GM18526 (cell line): ENCODE data around the gene XAGE2.

Source experiments
- POLR2A ChIP-seq: IDR thresholded peaks from 3 replicates; pipeline ENCODE4 v1.6.1; 2011; ENCODE audit not compliant: insufficient read length; ENCODE audit errors: extremely low read depth

The XAGE2 gene, protein sequence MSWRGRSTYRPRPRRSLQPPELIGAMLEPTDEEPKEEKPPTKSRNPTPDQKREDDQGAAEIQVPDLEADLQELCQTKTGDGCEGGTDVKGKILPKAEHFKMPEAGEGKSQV

DNA sequence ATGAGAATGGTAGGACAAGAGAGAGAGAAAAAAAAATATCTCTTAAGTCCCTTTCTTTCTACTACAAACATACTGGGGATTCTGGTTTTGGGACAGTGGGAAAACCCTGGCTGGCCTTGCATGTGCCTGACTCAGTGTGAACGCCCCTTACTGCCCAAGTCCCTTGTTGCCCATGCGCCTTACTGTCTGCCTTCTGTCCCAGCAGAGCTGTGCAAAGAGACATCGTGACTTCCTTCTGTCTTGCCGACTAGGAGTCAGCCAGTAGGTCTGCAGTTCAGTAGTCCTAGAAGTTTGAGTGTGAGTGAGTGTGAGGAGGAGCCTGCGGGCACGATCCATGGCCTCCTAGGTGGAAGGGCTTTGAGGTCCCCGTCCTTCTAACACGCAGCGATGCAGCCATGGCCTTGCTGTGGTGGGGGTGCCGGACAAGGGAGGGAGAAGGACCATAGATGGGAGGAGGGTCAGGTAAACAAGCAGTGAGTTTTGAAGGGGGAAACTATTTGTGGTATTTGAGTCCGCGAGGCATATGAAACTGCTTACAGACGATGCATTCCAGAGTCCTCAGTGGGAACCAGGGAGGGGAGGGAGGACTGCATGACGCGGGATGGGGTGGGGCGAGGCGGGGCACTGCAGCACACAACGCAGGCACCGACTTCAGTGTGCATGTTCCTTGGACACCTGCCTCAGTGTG lies at the start of gene XAGE2:
Gene XAGE2, plus strand, starts transcription at position 654 of the 688 bp plus-strand sequence. CDS start 994 bp downstream, outside the sequence.
- no peak for TF ChIP-seq POLR2A

DNA sequence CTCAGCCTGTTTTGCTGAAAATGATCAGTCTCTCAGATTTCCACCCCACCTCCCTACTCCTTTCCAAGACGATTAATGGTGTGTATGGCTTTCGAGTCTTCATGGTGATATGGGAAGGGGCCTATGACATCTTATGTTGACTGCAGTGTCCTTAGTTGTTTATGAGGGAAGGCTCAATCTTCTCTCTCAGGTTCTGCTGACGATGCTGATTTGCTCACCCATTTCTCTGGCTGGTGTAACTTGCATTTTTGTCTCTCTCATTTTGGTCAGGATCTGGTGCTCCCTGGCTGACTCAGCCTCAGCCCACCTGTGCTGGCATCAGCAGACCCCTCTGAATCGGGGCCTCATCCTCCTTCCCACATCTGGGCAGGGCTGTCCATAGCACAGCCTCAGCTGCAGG lies 31.4 kb upstream of the XAGE2 start:
- no peak for TF ChIP-seq POLR2A

DNA sequence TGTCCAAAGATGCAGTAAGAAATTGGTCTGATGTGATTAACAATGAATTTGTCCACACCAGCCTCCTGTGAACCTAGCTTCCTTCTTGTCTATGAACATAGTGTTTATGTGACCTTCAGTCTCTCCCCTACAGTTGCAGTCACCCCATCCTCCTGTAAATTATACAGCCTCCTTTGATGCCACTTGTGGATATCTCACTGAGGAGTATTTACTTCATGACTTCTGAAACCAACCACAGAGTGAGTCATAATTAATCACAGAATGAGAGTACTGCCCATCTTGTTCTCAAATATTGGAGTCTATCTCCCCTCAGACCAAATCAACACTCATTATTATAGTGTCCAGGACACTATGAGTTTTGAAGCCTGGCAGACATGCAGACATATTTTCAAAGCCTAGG lies 27.3 kb upstream of the XAGE2 start:
- TF ChIP-seq POLR2A: no peak

DNA sequence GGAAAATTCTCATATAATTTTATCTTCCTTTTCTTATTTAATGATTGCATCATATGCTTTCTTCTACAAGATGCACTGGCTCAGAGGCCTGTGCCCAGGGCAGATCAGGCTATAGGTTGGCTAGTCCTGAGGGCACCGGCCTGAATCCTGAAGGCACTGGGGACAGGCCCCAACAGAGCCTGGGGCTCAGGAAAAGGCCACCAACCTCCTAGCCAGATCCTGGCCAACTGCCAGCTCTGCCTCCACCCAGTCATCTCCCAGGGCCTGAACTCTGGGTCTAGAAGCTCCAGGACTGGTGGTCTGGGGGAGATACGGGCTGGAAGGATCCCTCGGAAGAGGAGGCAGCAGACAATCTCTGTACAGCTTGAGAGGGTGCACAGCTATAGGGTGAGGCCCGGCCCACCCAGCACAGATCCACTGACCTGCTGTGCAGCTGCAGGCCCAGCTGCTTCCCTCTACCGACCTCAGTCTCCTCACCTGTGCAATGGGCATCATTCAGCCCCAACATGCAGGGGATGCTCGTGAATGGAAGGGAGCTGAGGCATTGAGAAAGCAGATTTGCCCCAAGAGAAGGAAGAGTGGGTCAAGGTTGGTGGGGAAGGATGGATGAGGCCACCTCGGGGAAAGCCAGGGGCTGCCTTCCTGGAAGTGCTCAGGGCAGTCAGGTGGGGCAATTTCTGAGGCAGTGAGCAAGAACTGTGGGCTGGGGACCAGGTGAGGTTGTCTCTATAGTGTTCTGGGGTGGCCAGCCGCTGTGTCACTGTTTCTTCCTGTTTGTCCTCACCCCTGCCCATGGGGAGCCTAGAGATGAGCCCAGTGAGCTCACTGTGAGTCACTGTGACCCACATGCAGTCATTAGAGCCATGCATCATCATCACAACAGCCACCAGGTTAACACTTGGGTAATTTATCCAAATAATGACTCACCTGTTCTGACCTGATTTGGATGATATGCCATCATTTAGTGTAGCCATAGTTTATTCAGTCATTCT lies 22.4 kb upstream of the XAGE2 start:
- TF ChIP-seq POLR2A: no peak

DNA sequence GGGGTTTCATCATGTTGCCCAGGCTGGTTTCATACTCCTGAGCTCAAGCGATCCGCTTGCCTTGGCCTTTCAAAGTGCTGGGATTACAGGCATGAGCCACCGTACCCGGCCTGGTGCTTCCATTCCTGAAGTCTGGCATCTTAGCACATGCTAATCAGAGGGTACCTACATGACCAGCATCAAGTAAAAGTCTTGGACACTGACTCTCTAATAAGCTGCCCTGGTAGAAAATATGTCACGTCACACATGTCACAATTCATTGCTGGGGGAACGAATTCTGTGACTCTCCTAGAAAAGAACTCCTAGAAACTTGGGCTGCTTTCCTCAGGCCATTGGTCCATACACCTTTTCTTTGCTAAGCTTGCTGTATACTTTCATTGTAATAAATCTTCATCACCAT lies 19.1 kb upstream of the XAGE2 start:
- TF ChIP-seq POLR2A: no peak

DNA sequence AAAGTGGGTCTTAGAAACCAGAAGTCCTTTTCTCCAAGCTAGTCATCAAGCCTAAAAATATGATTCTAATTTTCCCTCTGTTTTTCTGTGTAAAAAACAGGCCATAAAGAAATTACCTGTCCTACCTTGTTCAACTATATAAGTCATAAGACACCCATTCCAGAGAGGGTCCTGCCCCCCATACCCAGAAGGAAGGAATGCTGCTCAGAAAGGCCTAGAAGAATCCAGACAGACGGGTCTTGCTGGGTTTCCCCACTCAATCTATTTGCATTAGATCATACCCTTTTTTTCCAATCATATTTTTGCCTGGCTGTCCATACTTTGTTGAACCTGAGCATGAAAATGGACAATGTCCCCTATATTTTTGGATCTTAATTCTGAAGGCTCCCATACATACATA lies 16.3 kb upstream of the XAGE2 start:
- no peak for TF ChIP-seq POLR2A

DNA sequence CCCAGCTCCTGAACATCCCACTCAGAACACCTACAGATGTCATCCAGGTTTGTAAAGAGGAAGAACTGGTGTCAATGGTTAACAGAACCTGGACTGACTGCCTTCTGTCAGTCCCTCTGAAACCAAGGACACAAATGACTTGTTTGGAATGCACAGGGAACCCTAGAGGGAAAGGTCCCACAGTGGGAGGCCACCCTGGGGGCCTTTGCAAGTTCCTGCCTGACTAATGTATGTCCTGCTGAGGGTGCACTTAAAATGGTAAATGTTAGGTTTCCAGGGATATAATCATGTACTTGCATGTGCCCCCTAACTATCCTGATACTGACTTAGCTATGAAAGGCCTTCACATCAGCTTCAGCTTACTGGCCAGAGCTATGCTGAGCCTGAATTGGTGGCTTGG lies 15.0 kb upstream of the XAGE2 start:
- TF ChIP-seq POLR2A: no peak

DNA sequence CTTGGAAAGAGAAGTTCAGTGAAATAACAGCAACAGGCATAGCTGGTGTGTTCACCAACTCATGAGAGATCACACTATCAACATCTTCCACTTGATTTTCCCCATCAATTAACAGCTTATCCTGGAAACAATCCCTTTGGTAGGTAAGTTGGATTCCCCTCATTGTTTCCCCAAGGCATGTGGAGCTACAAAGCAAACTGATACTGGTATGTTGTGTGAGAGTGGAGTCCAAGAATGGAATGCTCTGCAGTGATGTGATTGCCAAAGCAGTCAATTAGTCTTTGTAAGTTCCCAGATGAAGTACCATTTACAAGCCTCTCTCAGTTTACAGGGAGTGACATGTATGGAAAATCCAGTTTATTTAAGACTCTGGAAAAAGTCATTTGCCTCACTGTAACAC lies 13.7 kb upstream of the XAGE2 start:
- no peak for TF ChIP-seq POLR2A

DNA sequence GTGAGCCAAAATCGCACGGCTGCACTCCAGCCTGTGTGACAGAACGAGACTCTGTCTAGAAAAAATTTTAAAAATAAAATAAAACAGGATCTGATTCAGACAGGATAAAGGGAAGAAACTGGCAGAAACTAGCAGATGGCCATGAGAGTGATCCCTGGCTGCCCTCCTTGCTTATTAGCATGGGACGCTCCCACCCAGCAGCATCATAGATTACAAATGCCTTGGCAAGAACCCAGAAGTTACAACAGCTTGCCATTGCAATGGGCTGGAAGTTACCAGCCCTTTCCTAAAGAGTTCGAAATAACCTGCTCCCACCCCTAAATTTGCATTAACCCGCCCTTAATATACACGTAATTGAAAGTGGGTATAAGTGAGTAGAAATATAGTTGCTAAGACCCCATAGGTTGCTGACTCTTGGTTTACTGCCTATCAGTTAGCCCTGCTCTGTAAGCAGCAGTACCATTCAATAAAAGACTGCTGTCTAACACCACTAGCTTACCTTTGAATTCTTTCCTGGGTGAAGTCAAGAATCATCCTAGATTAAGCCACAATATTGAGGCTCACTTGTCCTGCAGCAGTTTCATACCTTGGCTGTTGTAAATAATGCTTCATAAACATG lies 9.1 kb upstream of the XAGE2 start:
- no peak for TF ChIP-seq POLR2A

DNA sequence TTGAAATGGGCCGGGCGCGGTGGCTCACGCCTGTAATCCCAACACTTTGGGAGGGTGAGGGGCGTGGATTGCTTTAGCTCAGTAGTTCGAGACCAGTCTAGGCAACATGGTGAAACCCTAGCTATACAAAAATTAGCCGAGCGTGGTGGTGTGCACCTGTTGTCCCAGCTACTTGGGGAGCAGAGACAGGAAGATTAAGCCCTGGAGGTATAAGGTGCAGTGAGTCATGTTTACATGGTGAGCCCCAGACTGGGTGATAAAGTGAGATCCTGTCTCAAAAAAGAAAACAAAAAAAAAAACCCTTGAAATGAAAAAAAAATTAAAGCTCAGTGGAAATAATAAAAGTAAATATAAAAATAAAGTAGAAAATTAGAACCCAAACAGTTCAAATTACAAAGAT lies 6.9 kb upstream of the XAGE2 start:
- TF ChIP-seq POLR2A: no peak

DNA sequence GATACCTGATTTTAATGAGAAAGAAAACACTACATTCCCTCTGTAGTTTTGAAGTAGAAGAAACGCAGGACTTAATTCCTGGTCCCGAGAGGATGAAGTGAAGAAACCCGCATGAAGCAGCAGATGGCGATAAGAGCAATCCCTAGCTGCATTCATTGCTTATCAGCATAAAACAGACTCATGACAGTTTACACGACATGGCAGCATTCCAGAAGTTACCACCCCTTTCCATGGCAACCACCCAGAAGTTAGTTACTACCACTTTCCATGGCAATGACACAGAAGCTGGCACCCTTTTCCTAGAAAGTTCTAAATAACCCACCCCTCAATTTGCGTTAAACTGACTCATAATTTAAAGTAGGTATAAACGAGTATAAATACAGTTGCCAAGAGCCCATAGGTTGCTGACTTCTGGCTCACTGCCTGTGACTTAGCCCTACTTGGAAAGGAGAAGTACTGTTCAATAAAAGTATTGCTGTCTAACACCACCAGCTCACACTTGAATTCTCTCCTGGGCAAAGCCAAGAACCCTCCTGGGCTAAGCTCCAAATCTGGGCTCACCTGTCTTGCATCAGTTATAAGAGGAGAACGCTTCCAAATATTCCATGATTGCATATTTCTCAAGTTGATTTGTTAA lies 5.5 kb upstream of the XAGE2 start:
- no peak for TF ChIP-seq POLR2A

DNA sequence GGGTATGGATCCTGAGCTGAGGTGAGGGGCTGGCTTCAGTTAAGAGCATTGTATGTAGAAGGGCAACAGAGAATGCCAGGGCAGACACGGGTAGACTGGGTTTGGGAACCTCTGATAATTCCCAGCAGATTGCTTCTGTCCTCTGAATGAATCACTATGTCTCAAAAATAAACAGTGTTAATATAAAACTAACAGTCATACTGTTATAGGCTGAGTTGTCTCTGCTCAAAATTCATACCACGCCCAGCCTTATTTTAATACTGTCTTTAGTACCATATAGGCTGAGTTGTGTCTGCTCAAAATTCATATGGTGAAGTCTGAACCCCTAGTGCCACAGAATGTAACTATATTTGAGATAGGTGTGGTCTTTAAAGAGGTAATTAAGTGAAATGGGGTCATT lies 10.0 kb downstream of the XAGE2 start:
- TF ChIP-seq POLR2A: no peak

DNA sequence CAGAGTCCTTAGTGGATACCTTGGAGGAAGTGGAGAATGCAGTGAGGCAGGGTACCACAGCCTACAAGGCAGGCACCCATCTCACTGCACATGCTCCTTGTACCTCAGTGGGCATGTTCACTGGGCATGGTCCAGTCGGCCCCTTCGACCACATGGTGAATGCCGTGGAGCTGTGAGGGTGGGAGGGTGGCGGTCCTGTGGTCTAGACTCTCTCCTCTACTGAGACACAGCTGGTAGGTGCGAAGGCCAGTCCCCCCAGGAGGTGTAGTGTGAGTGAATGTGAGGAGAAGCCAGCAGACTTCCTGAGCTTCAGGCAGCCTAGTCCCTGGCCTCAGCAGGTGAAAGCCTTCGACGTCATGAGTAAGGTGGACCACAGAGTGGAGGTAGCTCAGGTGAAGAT lies 12.2 kb downstream of the XAGE2 start:
- no peak for TF ChIP-seq POLR2A

DNA sequence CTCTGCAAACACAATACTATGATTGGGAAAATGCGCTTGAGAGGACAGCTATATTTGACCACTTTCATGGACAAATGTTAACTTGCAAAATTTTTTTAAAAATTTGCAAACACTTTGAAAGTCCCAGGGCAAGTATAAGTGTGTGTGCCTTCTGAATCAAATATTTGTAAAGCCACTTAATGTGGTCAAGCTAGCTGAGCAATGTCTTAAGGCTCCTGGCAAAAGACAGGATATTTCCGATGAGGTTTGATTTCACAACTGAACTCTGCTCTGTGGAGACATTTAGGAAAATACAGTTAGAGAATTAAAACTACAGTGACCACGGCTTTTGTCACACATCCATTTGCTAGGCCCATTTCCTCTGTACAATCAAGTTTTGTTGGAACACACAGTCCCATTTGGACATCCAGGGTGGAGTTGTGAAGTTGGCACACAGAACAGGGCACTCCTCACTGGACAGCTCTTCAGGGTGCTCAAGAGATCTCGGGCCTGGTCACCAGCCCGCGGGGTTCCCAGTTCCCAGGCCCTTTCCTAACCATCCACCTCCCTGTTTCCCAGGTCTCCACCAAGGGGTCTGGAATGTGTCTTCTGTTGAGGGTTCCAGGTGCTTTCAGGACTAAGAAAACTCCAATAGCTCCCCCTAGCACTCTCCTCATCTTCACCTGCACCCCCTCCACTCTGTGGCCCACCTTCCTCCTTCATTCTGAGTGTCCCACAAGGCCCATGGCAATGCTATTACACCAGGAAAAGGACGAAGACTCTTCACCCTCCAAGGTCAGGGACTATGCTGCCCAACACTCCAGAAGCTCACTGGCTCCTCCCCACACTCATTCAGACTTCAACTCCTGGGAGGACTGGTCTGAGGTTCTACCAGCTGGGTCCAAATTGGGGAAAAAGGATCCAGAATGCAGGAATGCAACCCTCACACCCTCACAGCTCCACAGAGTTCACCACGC lies 41.9 kb downstream of the XAGE2 start:
- TF ChIP-seq POLR2A: no peak

DNA sequence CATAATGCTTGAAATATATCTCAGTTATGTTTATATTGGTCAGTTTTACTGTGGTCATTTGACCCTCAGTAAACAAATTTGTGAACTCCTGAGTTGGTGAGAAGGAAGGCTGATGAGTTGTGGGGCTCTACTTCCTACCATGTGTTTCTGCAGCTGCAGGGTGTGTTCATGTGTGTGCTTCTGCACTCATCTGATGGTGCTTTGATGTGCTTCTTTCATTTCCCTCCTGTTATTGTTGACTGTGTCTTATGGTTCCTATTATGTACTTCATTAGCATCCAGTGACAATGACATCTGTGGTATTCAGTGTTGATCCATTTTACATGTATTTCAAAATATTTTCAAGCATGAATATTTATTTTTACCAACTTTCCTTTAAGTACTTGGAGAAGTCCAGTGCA lies 46.5 kb downstream of the XAGE2 start:
- TF ChIP-seq POLR2A: no peak

DNA sequence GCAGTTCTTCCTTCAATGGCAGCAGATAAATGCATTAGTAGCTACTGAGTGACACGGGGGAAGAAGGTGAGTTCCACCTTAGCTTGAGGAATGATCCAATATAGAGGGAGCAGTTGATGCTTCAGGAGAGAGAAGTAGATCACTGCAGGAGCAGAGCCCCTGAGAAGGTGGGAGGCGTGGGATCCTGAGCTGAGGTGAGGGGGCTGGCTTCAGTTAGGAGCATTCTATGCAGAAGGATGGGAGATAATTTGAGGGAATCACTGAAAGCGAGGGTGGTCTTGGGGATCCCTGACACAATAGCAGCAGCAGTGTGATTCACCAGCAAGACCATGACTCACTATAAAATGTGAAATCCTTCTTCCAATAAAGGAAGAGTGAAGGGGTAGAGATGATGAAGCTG lies 48.0 kb downstream of the XAGE2 start:
- TF ChIP-seq POLR2A: no peak
